Femur (tissue), 1 donor: ENCODE measurements around the gene AMIGO3.
"Not testable (repeated sequence)": the region's sequence is repeated elsewhere in the genome, so short reads cannot be mapped to it uniquely, and the experiment has no call there.

Experiments used
- DNase-seq: peaks from one replicate; pipeline ENCODE4 v3.0.0-alpha.2; 2017

AMIGO3 gene

DNA sequence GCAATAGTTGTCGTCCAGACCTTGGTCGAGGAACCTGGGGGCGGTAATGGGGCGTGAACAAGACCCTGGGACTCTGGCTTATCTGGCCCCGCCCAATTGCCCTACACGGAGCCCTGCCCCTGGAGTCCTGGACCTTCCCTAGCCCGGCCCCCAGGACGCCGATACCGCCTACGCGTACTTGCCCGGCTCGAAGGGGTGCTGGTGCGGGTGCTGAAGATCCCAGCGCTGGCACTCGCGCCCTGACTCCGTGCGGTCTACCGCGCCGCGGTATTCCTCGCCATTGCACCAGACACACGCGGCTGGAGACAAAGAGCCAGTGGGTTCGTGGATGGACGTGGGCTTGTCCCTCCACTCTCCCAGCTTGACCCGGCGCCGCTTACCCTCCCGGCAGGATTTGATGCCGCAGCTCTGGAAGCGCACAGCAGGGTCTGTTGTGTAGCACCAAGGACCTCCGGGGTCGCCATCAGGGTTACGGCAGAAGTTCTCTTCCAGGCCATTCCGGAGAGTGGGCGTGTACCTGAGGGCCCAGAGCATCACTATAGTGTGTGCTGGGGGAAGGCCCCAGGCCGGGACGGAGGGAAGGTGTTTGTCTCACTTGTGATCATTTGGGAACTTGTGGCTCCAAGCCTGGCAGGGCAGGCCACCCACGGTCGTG lies 32.6 kb downstream of the AMIGO3 start:
- DNase-seq = peak; percentile 56

DNA sequence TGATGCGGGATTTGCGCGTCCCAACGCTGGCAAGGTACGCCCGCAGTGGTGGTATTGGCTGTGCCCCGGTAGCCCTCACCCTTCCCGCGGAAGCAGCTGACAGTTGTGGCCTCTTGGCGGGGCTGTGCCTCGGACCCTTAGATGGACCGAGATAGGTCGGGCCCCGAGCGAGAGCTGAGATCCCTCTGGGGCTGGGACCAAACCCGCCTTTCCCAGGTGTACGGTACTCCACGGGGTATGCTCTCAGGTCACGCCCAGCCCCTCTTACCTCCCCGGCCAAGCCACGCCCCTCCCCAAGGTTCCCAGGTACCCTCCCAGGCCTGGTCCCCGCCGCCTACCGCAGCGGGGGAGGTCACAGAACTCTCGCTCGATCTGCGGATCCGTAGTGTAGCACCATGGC lies 33.1 kb downstream of the AMIGO3 start:
- DNase-seq = not testable (repeated sequence)

DNA sequence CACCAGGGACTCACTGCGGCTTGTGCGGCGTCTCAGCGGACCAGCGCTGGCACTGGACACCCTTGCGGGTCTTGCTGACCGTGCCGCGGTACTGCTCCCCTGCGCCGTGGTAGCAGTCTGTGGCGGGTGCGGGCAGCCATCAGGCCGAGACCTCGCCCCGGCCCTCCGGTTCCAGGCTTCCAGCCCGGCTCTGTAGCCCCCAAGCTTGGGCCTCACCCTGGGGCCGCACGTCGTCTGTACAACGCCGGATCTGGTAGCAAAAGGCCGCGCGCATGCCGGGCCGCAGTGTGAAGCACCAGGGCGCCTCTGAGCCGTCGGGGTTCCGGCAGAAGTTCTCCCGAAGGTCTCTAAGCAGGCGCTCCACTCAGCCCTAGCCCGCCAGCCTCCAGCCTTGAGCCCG lies 33.6 kb downstream of the AMIGO3 start:
- not testable (repeated sequence) for DNase-seq

DNA sequence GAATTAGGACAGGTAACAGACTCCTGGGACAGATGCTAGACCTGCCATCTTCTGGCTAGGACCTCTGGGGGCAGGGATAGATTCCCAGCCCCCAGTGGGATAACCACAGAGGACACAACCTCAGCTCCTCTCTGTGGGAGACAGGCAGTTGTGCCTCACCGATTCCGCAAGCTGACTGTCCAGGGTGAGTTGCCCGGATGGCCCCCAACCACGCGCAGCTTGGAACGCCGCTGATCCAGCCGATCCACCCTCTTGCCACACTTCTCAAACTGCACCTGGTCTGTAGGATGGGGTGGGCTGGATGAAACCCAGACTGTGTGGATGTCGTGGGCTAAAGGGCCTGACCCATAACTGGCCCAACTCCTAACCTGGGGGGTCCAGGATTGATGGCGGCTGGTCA lies 34.4 kb downstream of the AMIGO3 start:
- not testable (repeated sequence) for DNase-seq

GRCh38 chr3:49684453-49684852 lies 35.0 kb downstream of the AMIGO3 start:
- DNase-seq = not testable (repeated sequence)

DNA sequence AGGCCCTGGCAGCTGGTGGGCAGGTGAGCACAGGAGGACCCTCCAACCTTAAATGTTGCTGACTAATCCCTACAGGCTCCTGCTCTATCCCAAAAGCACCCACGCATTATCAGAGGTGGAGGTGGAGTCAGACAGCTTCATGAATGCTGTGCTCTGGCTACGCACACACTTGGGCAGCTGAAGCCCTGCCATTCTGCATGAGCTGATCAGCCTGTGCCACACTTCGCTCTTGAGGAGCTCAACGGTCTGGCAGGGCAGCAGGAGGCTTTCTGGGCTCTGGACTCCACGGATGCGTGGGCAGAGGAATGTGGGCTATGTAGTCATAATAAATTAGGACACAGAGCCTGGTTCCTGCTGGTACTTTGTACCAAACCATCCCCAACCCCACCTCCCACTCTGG lies 36.3 kb downstream of the AMIGO3 start:
- no peak for DNase-seq

DNA sequence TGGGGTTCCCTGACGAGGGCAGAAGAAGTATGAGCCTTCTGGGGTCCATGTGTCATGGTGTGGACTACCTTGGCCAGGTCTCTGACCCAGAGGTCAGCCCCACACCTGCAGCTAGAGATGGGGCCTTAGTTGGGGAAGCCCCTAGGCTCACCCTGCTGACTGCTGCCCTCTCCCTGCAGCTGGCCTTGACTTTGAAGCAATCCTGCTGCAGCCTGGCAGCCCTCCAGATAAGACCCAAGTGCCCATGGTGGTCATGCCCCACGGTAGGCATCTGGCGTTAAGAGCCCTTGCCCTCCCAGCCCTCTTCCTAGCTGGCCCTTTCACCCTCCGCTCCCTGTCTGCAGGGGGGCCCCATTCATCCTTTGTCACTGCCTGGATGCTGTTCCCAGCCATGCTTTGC lies 37.9 kb downstream of the AMIGO3 start:
- no peak for DNase-seq

GRCh38 chr3:49681232-49681522 lies 38.3 kb downstream of the AMIGO3 start:
- DNase-seq = no peak

- no peak for DNase-seq
Observed at GRCh38 chr3:49680493-49681231, 38.8 kb downstream of the AMIGO3 start.

GRCh38 chr3:49675912-49676311 lies 43.6 kb downstream of the AMIGO3 start:
- no peak for DNase-seq

- no peak for DNase-seq
Observed at GRCh38 chr3:49674497-49674983, 44.9 kb downstream of the AMIGO3 start.

- DNase-seq = peak; percentile 96
Observed at GRCh38 chr3:49673715-49674496, 45.6 kb downstream of the AMIGO3 start, which contains the start of gene APEH. TSS of gene APEH (plus strand) at chr3:49674351. CDS start at chr3:49674402, 51 bp downstream.

- DNase-seq = no peak
Observed at GRCh38 chr3:49673121-49673714, 46.3 kb downstream of the AMIGO3 start.

GRCh38 chr3:49671291-49672288 lies 47.9 kb downstream of the AMIGO3 start:
- peak; percentile 81 for DNase-seq

- no peak for DNase-seq
Observed at GRCh38 chr3:49670940-49671290, 48.6 kb downstream of the AMIGO3 start.

DNA sequence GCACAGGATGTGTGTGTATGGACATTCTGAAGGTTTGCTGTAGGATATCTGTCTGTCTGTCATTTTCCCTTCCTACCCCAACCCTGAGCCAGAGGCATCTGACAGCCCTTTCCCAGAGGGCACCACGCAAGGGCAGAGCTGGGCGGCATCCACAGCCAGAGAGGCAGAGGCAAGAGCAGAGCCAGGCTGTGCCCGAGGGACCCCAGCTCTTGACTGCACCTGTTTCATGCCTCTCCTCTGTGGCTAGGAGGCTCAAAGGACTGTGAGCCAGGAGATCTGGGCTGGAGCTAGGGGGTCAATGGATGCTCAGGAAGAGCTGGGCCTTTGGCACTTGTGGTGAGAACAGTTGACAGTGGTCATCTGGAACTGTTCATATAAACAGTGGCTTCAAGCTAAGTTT lies 50.1 kb downstream of the AMIGO3 start:
- DNase-seq = no peak

- no peak for DNase-seq
Observed at GRCh38 chr3:49668861-49669260, 50.6 kb downstream of the AMIGO3 start.

DNA sequence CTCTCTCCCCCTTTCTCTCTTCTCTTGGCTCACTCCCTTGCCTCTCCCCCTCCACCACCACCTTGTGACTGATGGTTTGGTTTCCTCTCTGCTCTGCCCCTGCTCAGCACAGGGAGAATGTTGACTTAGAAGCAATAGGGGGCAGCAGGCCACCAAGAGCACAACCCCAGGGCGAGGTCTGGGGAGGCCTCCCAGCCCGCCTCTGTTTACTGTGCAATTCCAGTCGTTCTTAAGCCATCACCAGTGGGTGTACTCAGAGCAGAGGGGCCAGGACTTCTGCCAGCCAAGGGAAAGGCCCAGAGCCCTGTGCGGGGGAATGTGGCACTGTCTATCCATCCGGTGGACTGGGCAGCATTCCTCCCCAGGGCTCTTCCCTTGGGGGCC lies 51.1 kb downstream of the AMIGO3 start:
- DNase-seq = no peak

- DNase-seq = no peak
Observed at GRCh38 chr3:49667701-49668413, 51.6 kb downstream of the AMIGO3 start.
